Activated T-cell treated with anti-CD3 and anti-CD28 coated beads, Interleukin-2, amount 50 U/mL, for 72 hours (primary cell): ENCODE data around the gene TPRA1. TPM values are rescaled to one million over a fixed set of nuclear protein-coding genes. Genes with fewer than 3 reads are reported as not detected.
"Not testable (repeated sequence)": the region's sequence is repeated elsewhere in the genome, so short reads cannot be mapped to it uniquely, and the experiment has no call there.

Experiments
- ATAC-seq, 2 donors: fragments of 150-1000 bp; cut with Tn5 transposase; replicated peaks in 1 of 2; 2 replicates each; pipeline ENCODE4 v1.10.0; 2021; ENCODE audit warnings: moderate library complexity in 2 of 2, mild to moderate bottlenecking in 1 of 2
- DNase-seq, 2 donors: peaks; one replicate each; pipeline ENCODE4 v3.0.0; 2021 to 2022; ENCODE audit warnings: mixed read lengths in 1 of 2
- H3K27ac Mint-ChIP-seq: one replicate; pipeline ENCODE4 v1.8.0; 2022; ENCODE audit warnings: mild to moderate bottlenecking, moderate library complexity, mixed read lengths
- H3K27me3 Mint-ChIP-seq: one replicate; pipeline ENCODE4 v1.8.0; 2022; ENCODE audit warnings: low read depth, mixed read lengths
- H3K36me3 Mint-ChIP-seq, 2 donors: one replicate each; pipeline ENCODE4 v1.8.0; 2022; ENCODE audit warnings: mixed read lengths in 2 of 2, mild to moderate bottlenecking in 1 of 2; ENCODE audit not compliant: insufficient read depth in 2 of 2
- H3K4me1 Mint-ChIP-seq: one replicate; pipeline ENCODE4 v1.8.0; 2022; ENCODE audit warnings: low read depth, mixed read lengths
- H3K4me3 Mint-ChIP-seq, 2 donors: one replicate each; pipeline ENCODE4 v1.8.0; 2022; ENCODE audit warnings: mild to moderate bottlenecking in 2 of 2, mixed read lengths in 2 of 2, moderate library complexity in 2 of 2
- H3K9me3 Mint-ChIP-seq, 2 donors: one replicate each; pipeline ENCODE4 v1.8.0; 2022; ENCODE audit warnings: mixed read lengths in 2 of 2
- total RNA-seq, 2 donors: library from RNA; stranded (reverse); gene quantifications; one replicate each; pipeline ENCODE4 v1.2.3, GENCODE V29; 2022

TPRA1 gene
- total RNA-seq, 2 donors from 2014 or later, result 31.1 to 39.0 TPM

DNA sequence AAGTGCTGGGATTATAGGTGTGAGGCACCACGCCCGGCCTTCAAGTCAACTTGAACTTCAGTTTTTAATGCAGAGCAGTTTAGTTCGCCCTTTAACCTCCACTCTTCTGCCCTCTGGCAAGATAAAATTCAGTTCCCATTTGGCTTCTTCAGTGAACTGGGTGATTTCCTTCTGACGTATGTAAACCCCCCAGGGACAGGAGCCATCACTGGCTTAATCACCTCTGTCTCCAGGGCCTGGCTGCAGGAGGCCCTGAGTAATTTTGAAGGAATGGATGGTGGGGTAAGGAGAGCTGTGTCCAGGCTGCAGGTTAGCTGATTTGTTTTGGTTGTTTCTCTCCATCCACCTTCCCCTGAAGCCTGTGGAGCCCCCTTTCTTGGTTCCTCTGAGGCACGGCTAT is 19.6 kb upstream of the TPRA1 start:
- no peak overlapping the region for H3K27ac Mint-ChIP-seq
- no peak for ATAC-seq

DNA sequence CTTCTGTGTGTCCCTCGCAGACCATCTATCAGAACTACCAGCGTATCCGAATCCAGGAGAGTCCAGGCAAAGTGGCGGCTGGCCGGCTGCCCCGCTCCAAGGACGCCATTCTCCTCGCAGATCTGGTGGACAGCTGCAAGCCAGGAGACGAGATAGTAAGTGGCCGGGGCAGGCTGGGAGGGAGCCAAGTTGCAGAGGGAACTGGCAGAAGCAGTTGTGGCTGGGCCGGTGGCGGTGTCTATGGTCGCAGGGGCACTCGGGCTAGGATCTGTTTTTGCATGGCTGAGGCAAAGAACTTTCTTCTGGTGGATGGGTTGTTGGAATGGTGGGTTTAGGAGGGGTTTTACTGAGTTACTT is 17.8 kb upstream of the TPRA1 start:
- Mint-ChIP-seq H3K36me3 (peaks cover 28 to 73% of the 10 kb centered on the region in 2 donors), H3K4me3 (no peak overlapping the region), H3K27ac (no peak overlapping the region), H3K4me1 (peaks cover 19% of the 10 kb centered on the region), H3K27me3 (no peaks in the 10 kb centered on the region), H3K9me3 (no peaks in the 10 kb centered on the region)
- no peak for ATAC-seq
- DNase-seq, result no peak

More for the DNA sequence above, 19.6 kb upstream of the TPRA1 start:
- Mint-ChIP-seq H3K4me1 (peaks cover 19% of the 10 kb centered on the region), H3K36me3 (peaks cover 26 to 69% of the 10 kb centered on the region in 2 donors), H3K9me3 (no peaks in the 10 kb centered on the region), H3K27me3 (no peaks in the 10 kb centered on the region), H3K4me3 (no peak overlapping the region)
- DNase-seq, result no peak

DNA sequence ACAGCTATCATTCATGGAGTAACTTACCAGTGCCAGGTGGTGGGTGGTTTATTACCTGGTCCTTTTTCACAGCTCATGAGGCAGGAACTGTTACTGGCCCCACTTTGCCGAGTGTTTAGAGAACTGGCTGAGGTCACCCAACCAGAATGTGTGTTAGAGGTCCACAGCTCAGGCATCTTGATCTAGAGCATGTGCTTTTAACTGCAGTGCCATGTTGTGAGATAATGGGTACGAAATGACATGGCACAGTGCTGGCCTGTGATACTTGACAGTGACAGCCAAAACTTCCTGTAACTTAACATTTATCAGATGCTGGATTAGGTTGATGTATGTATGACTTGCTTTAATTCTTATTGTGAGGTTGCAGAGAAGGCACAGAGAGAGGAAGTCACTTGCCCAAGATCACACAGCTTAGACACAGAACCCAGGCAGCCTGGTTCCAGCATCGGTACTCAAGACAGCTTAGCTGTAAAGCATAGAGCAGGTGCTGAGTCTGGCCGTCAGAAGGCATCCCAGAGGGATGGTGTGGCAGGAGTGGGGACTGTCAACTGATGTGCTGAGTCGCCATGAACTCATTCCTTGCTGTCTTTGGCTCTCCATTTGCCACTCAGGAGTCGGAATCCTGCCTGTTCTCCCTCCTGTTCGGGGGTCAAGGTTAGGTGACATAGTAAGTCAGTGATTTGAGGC is 17.3 kb upstream of the TPRA1 start:
- Mint-ChIP-seq H3K36me3 (peaks cover 28 to 73% of the 10 kb centered on the region in 2 donors), H3K9me3 (no peaks in the 10 kb centered on the region), H3K27me3 (no peaks in the 10 kb centered on the region), H3K4me1 (peaks cover 19% of the 10 kb centered on the region), H3K27ac (no peak overlapping the region), H3K4me3 (no peak overlapping the region)
- DNase-seq (no peak), ATAC-seq (no peak)

DNA sequence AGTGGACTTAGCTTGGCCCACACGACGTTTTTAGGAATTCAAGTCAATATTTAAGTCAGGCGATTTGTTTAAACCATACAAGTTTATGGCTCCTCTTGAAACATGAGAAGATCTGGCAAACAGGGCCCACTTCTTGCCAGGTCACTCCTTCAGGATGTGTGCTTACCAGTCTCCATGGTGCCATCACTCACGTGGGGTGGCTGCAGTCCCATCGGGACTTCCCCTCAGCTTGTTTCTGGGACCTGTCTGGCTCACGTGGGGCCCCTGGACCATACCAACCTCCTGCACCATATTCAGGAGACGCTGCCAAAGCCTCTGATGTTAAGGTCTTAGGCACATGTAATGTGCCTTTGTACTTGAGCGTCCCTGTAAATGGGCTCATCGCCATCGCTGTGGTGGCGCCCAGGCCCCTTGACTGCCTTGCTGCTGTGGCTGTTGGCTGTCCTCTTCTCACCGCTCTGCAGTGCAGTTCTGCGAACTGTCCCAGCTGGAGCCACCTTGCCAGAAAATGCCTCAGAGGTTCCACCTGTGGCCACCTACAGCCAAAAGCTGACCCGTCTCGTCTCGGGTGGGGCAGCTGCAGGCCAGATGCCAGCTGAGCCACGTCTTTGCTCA is 16.6 kb upstream of the TPRA1 start:
- peaks cover 29 to 75% of the 10 kb centered on the region in 2 donors for H3K36me3 Mint-ChIP-seq
- DNase-seq (no peak), ATAC-seq (no peak)
- H3K27ac Mint-ChIP-seq, result no peak overlapping the region
- no peak overlapping the region for H3K4me3 Mint-ChIP-seq
- H3K4me1 Mint-ChIP-seq, result peaks cover 22% of the 10 kb centered on the region
- H3K9me3 Mint-ChIP-seq, result no peaks in the 10 kb centered on the region
- H3K27me3 Mint-ChIP-seq, result no peaks in the 10 kb centered on the region

DNA sequence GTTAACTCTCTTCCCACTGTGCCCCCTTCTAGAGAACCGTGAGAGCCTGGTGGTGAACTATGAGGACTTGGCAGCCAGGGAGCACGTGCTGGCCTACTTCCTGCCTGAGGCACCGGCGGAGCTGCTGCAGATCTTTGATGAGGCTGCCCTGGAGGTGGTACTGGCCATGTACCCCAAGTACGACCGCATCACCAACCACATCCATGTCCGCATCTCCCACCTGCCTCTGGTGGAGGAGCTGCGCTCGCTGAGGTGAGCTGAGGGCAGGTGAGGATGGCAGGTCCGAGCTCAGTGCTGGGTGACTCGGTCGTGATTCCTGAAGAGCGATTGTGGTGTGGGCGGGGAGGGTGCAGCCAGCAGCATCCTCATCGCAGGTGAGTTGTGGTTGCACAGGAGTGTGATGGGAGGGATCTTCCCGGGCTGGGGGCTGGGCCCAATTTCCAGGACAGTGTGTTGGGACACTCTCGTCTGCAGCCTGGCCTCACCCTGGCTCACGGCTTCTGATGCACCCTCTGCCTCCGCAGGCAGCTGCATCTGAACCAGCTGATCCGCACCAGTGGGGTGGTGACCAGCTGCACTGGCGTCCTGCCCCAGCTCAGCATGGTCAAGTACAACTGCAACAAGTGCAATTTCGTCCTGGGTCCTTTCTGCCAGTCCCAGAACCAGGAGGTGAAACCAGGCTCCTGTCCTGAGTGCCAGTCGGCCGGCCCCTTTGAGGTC is 15.7 kb upstream of the TPRA1 start:
- peaks cover 29% of the 10 kb centered on the region for H3K4me1 Mint-ChIP-seq
- no peaks in the 10 kb centered on the region for H3K9me3 Mint-ChIP-seq
- H3K27ac Mint-ChIP-seq, result no peak overlapping the region
- H3K36me3 Mint-ChIP-seq, result peaks cover 28 to 78% of the 10 kb centered on the region in 2 donors
- ATAC-seq (no peak), DNase-seq (no peak)
- no peak overlapping the region for H3K4me3 Mint-ChIP-seq
- no peaks in the 10 kb centered on the region for H3K27me3 Mint-ChIP-seq

DNA sequence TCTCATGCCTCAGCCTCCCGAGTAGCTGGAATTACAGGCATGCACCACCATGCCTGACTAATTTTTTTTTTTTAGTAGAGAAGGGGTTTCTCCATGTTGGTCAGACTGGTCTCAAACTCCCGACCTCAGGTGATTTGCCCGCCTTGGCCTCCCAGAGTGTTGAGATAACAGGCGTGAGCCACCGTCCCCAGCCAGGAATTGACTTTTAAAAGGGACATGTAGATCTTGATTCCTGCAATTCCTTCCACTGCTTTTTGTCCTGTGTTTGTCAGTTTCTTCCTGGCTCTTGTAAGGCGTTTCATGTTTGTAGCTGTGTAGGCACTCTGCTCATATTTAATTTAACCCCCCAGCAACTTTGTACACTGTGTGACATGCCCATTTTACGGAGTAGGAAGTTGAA is 15.0 kb upstream of the TPRA1 start:
- not testable (repeated sequence) for H3K27ac Mint-ChIP-seq, DNase-seq, ATAC-seq, H3K4me3 Mint-ChIP-seq, H3K9me3 Mint-ChIP-seq, H3K27me3 Mint-ChIP-seq
- Mint-ChIP-seq H3K36me3 (peaks cover 30 to 77% of the 10 kb centered on the region in 2 donors), H3K4me1 (peaks cover 33% of the 10 kb centered on the region)

DNA sequence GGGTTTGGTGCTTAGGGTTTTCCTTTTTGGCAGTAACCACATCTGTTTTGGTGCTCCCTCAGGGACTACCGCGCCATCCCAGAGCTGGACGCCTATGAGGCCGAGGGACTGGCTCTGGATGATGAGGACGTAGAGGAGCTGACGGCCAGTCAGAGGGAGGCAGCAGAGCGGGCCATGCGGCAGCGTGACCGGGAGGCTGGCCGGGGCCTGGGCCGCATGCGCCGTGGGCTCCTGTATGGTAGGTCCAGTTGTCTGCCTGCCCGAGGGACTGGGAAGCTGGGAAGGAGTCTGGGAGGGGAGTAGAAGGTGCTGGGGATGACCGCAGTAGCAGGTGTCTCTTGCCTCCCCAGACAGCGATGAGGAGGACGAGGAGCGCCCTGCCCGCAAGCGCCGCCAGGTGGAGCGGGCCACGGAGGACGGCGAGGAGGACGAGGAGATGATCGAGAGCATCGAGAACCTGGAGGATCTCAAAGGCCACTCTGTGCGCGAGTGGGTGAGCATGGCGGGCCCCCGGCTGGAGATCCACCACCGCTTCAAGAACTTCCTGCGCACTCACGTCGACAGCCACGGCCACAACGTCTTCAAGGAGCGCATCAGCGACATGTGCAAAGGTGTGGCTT is 14.1 kb upstream of the TPRA1 start:
- H3K27me3 Mint-ChIP-seq, result no peaks in the 10 kb centered on the region
- no peaks in the 10 kb centered on the region for H3K9me3 Mint-ChIP-seq
- DNase-seq (no peak), ATAC-seq (no peak)
- H3K36me3 Mint-ChIP-seq, result peaks cover 30 to 72% of the 10 kb centered on the region in 2 donors
- H3K4me1 Mint-ChIP-seq, result peaks cover 40% of the 10 kb centered on the region
- no peak overlapping the region for H3K27ac Mint-ChIP-seq
- H3K4me3 Mint-ChIP-seq, result no peak overlapping the region

DNA sequence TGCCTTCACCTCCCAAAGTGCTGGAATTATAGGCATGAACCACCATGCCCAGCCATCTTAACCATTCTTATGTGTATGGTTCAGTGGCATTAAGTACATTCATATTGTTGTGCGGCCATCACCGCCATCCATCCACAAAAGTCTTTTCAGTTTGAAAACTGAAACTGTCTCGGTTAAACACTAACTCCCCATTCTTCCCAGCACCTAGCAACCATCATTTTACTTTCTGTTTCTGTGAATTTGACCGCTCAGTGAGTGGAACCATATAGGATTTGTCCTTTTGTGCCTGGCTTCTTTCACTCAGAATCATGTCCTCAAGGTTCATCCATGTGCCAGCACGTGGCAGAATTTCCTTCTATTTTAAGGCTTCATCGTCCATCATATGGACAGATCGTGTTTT is 13.5 kb upstream of the TPRA1 start:
- Mint-ChIP-seq H3K4me3 (no peak overlapping the region), H3K4me1 (peaks cover 44% of the 10 kb centered on the region), H3K36me3 (peaks cover 30 to 73% of the 10 kb centered on the region in 2 donors), H3K27me3 (no peaks in the 10 kb centered on the region), H3K9me3 (no peaks in the 10 kb centered on the region), H3K27ac (no peak overlapping the region)
- no peak for DNase-seq
- no peak for ATAC-seq

DNA sequence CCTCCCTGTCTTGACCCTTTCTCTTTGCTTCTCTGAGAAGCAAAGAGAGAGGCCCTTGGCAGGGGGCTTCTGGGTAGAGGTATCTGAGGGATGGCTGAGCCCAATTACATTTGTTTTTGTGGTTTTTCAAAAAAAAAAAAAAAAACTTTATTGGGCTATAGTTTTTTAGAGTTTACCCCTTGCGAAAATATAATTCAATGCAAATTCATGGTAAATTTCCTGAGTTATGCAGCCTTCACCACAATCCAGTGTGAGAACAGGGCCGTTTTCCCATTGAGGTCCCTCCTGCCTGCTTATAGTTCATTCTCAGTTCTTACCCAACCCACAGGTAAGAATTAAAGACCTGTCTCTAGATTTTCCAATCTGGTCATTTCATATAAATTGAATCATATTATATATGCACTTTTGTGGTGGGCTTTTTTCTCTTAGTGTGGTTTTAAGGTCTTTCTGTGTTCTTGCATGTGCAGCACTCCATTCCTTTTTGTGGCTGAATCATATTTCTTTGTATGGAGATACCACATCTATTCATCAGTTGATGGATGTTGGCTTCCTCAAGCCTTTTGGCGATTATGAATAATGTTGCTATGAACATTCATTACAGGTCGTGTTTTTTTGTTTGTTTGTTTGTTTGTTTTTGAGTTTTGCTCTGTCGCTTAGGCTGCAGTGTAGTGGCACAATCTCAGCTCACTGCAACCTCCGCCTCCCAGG is 10.4 kb upstream of the TPRA1 start:
- H3K36me3 Mint-ChIP-seq, result peaks cover 17 to 48% of the 10 kb centered on the region in 2 donors

DNA sequence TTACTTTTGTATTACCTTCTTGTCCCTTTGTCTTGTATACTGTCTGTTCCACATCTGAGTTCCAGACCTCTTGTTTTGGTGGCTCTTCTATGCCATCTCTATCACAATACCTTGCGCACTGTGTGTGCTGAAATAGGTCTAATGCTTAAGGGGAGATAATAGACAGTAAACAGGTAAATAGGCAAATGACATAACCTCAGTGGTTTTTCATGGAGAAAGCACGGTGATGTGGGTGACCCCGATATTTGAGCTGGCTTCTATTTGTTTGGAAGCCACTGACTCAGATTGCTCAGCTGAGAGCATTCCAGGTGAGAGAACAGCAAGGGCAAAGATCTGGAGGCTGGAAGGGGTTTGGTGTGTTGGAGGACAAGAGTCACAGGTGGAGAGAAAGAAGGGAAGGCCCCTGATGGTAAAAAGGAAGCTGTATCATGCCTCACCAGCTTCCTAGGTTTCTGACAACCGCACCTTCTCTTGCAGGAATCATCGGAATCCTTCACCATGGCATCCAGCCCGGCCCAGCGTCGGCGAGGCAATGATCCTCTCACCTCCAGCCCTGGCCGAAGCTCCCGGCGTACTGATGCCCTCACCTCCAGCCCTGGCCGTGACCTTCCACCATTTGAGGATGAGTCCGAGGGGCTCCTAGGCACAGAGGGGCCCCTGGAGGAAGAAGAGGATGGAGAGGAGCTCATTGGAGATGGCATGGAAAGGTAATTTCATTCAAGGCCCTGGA is 8.5 kb upstream of the TPRA1 start:
- Mint-ChIP-seq H3K27ac (peak overlapping the region; percentile 97), H3K36me3 (peaks cover 11 to 34% of the 10 kb centered on the region in 2 donors), H3K4me1 (peaks cover 53% of the 10 kb centered on the region), H3K27me3 (no peaks in the 10 kb centered on the region), H3K4me3 (peak overlapping the region; percentile 87 to 92), H3K9me3 (no peaks in the 10 kb centered on the region)
- ATAC-seq (no peak), DNase-seq (no peak)

More for the DNA sequence above, 10.4 kb upstream of the TPRA1 start:
- Mint-ChIP-seq H3K27me3 (no peaks in the 10 kb centered on the region), H3K4me3 (peak overlapping the region; percentile 61 to 87), H3K9me3 (no peaks in the 10 kb centered on the region), H3K27ac (peak overlapping the region; percentile 10), H3K4me1 (peaks cover 53% of the 10 kb centered on the region)
- no peak for DNase-seq
- no peak for ATAC-seq

DNA sequence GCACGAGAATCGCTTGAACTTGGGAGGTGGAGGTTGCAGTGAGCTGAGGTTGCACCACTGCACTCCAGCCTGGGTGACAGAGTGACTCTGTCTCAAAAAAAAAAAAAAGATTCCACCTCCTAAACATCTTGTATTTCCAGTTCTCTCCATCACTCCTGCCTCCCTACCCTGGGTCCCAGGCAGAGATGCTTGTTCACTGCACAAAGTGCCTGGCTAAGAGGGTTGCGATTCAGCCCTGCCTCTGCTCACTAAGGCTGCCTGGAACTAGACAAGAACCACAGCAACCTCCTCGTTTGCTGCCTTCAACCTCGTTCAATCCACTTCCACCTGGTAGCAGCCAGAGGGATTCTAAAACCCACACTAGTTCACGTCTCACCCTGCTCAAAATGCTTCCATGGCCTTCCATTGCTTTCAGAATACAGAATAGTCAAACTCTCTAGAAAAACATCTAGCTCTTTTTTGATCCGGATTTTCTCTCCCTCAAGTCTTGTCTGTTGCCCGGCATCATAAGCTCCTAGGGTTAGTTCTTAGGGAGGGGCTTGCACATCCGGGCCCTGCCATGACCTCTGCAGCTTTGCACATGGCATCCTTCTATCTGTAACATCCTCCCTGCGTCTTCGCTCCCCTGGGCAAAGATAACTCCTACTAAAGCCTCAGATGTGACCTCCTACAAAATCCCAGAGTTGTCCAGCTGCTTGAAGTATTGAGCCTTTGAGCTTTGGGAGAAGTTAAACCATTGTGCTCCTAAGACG is 6.7 kb upstream of the TPRA1 start:
- no peak for ATAC-seq
- no peaks in the 10 kb centered on the region for H3K27me3 Mint-ChIP-seq
- H3K9me3 Mint-ChIP-seq, result no peaks in the 10 kb centered on the region
- H3K36me3 Mint-ChIP-seq, result peaks cover 7 to 21% of the 10 kb centered on the region in 2 donors
- H3K4me1 Mint-ChIP-seq, result peaks cover 47% of the 10 kb centered on the region
- H3K4me3 Mint-ChIP-seq, result peak overlapping the region; percentile 87 to 92
- no peak for DNase-seq
- H3K27ac Mint-ChIP-seq, result peak overlapping the region; percentile 68

DNA sequence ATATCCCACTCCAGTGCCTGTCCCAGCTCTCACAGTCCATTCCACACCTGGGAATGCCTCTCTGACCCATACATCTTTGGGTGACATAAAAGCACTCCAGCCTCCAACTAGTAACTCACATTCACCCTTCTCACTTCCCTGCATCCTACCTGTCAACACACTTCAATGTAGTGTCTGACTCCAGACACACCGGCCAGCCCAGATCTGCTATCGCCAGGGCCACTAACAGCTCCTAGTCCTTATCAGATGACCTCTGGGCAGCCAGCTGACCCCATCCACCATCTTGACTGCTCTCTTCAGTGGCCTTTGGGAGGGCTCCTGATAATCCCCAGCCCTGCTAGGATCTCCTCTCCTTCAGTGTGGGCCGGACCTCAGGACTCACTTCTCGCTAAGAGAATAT is 4.8 kb upstream of the TPRA1 start:
- Mint-ChIP-seq H3K4me3 (no peak overlapping the region), H3K36me3 (peaks cover 5 to 9% of the 10 kb centered on the region in 2 donors), H3K27me3 (no peaks in the 10 kb centered on the region), H3K4me1 (peaks cover 38% of the 10 kb centered on the region), H3K27ac (no peak overlapping the region), H3K9me3 (no peaks in the 10 kb centered on the region)
- DNase-seq (no peak), ATAC-seq (no peak)
